Fibroblast of lung (primary cell): ENCODE measurements around the gene CDC42EP3.

Experiments used
- CTCF ChIP-seq, 2 donors: IDR thresholded peaks in 1 of 2; conservative IDR thresholded peaks in 1 of 2; 1 replicate in 1 of 2; 2 replicates in 1 of 2; pipeline ENCODE4 v1.5.1; 2011 to 2012; ENCODE audit warnings: low read length in 2 of 2, control low read depth in 1 of 2, inconsistent platforms in 1 of 2, low read depth in 1 of 2, mild to moderate bottlenecking in 1 of 2
- EZH2 ChIP-seq: IDR thresholded peaks from 2 replicates; pipeline ENCODE4 v1.5.1; 2012; ENCODE audit warnings: low read length, control low read depth, mild to moderate bottlenecking; ENCODE audit errors: missing control alignments

DNA sequence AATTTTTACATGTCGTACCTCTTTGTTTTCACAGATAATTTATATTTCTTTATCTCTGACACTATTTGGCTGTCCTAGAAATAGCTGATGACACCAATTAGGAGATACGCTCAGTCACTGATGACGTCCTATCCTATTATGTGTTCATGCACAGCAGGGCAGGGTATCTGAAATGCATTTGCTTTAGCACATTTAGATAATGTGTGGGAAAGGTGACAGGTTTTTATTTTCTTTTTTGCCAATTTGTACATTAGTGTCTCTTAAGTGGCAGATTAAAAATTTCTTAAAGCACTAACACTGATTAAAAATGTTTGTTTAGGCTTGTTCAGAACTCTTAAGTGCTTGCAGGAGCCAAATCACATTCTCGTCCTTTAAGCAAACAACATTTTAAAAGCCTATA lies 39.7 kb downstream of the CDC42EP3 start:
- TF ChIP-seq CTCF (conservative IDR thresholded peaks at IDR 0.05 in 1 of 2, IDR thresholded peaks at IDR 0.05 in 1 of 2; ENCODE audit: low read depth in 1 of 2, low read length in 2 of 2): no peak
- TF ChIP-seq EZH2: no peak
